Activated T-helper 1 cell treated with anti-CD3 and anti-CD28 coated beads, Interleukin-12 subunit alpha, Interleukin-12 subunit beta, Interleukin-2, Interleukin-4 antibody, amounts not matched to agents 30 ng/mL and 10 ng/mL and 1 ng/mL, durations not matched to agents 14 hours and 24 hours and 36 hours (primary cell): ENCODE results near the gene VEGFB. TPM values are rescaled to one million over a fixed set of nuclear protein-coding genes. Genes with fewer than 3 reads are reported as not detected.

Experiments
- DNase-seq: peaks from one replicate; pipeline ENCODE4 v3.0.0; 2021; ENCODE audit warnings: low spot score
- H3K27ac Mint-ChIP-seq: one replicate; pipeline ENCODE4 v1.8.0; 2021; ENCODE audit warnings: mild to moderate bottlenecking, mixed read lengths
- H3K27me3 Mint-ChIP-seq: one replicate; pipeline ENCODE4 v1.8.0; 2022; ENCODE audit warnings: mild to moderate bottlenecking, moderate library complexity, mixed read lengths; ENCODE audit not compliant: insufficient read depth
- H3K36me3 Mint-ChIP-seq: one replicate; pipeline ENCODE4 v1.8.0; 2021; ENCODE audit warnings: low read depth, mixed read lengths
- H3K4me1 Mint-ChIP-seq: one replicate; pipeline ENCODE4 v1.8.0; 2021; ENCODE audit warnings: low read depth, mixed read lengths
- H3K4me3 Mint-ChIP-seq: one replicate; pipeline ENCODE4 v1.8.0; 2021; ENCODE audit warnings: mild to moderate bottlenecking, moderate library complexity, mixed read lengths
- H3K9me3 Mint-ChIP-seq: one replicate; pipeline ENCODE4 v1.8.0; 2021; ENCODE audit warnings: mixed read lengths
- intact Hi-C: fragments of 100-400 bp; cut with micrococcal nuclease; formaldehyde crosslinking; loops from one replicate; pipeline ENCODE4 v1.15.1; 2024
- total RNA-seq: library from RNA; stranded (reverse); gene quantifications from 2 replicates; pipeline ENCODE4 v1.2.3, GENCODE V29; 2022

VEGFB gene
- total RNA-seq, 1 donor from 2014 or later = 60.2 TPM

GRCh38 chr11:64263947-64264317 lies 29.5 kb downstream of the VEGFB start:
- DNase-seq = no peak
- Mint-ChIP-seq H3K4me1 (peaks cover 25% of the 10 kb centered on the region), H3K27ac (no peak overlapping the region), H3K4me3 (no peak overlapping the region), H3K36me3 (peaks cover 21% of the 10 kb centered on the region), H3K9me3 (no peaks in the 10 kb centered on the region), H3K27me3 (no peaks in the 10 kb centered on the region)
- intact Hi-C loops = no loop called here

- Mint-ChIP-seq H3K9me3 (no peaks in the 10 kb centered on the region), H3K4me3 (no peak overlapping the region), H3K27ac (no peak overlapping the region), H3K36me3 (peaks cover 21% of the 10 kb centered on the region), H3K4me1 (peaks cover 25% of the 10 kb centered on the region), H3K27me3 (no peaks in the 10 kb centered on the region)
- DNase-seq = no peak
- intact Hi-C loops = no loop called here
Measured at GRCh38 chr11:64264371-64264852, 30.0 kb downstream of the VEGFB start.

- H3K4me1 Mint-ChIP-seq = peaks cover 21% of the 10 kb centered on the region
- H3K4me3 Mint-ChIP-seq = no peak overlapping the region
- no peak for DNase-seq
- intact Hi-C loops = no loop called here
- H3K27ac Mint-ChIP-seq = no peak overlapping the region
- no peaks in the 10 kb centered on the region for H3K27me3 Mint-ChIP-seq
- no peaks in the 10 kb centered on the region for H3K9me3 Mint-ChIP-seq
- peaks cover 11% of the 10 kb centered on the region for H3K36me3 Mint-ChIP-seq
Measured at GRCh38 chr11:64265176-64266160, 31.1 kb downstream of the VEGFB start.

- Mint-ChIP-seq H3K27me3 (no peaks in the 10 kb centered on the region), H3K4me1 (peaks cover 21% of the 10 kb centered on the region), H3K27ac (no peak overlapping the region), H3K36me3 (peaks cover 11% of the 10 kb centered on the region), H3K4me3 (no peak overlapping the region), H3K9me3 (no peaks in the 10 kb centered on the region)
- DNase-seq = no peak
- intact Hi-C loops = no loop called here
Measured at GRCh38 chr11:64266339-64266738, 32.0 kb downstream of the VEGFB start.

GRCh38 chr11:64267207-64267945 lies 33.0 kb downstream of the VEGFB start:
- no peaks in the 10 kb centered on the region for H3K27me3 Mint-ChIP-seq
- peaks cover 28% of the 10 kb centered on the region for H3K4me1 Mint-ChIP-seq
- peak overlapping the region; percentile 51 for H3K27ac Mint-ChIP-seq
- peaks cover 11% of the 10 kb centered on the region for H3K36me3 Mint-ChIP-seq
- H3K9me3 Mint-ChIP-seq = no peaks in the 10 kb centered on the region
- intact Hi-C loops = no loop called here
- peak overlapping the region; percentile 49 for H3K4me3 Mint-ChIP-seq
- no peak for DNase-seq

- no peaks in the 10 kb centered on the region for H3K27me3 Mint-ChIP-seq
- peak overlapping the region; percentile 89 for H3K4me3 Mint-ChIP-seq
- H3K4me1 Mint-ChIP-seq = peaks cover 31% of the 10 kb centered on the region
- no peak for DNase-seq
- intact Hi-C loops = no loop called here
- peak overlapping the region; percentile 97 for H3K27ac Mint-ChIP-seq
- peaks cover 11% of the 10 kb centered on the region for H3K36me3 Mint-ChIP-seq
- no peaks in the 10 kb centered on the region for H3K9me3 Mint-ChIP-seq
Measured at GRCh38 chr11:64268025-64268892, 33.9 kb downstream of the VEGFB start.

- peaks cover 11% of the 10 kb centered on the region for H3K36me3 Mint-ChIP-seq
- H3K9me3 Mint-ChIP-seq = no peaks in the 10 kb centered on the region
- peaks cover 31% of the 10 kb centered on the region for H3K4me1 Mint-ChIP-seq
- peak overlapping the region; percentile 89 for H3K4me3 Mint-ChIP-seq
- intact Hi-C loops = loop anchor here (1.0 kb wide), 4 partner anchors 18 to 82 kb away; partner anchors contain the start of genes FERMT3, PLCB3 and PPP1R14B
- DNase-seq = peak; percentile 55
- no peaks in the 10 kb centered on the region for H3K27me3 Mint-ChIP-seq
- H3K27ac Mint-ChIP-seq = peak overlapping the region; percentile 97
Measured at GRCh38 chr11:64268893-64269539, 34.6 kb downstream of the VEGFB start.

GRCh38 chr11:64269540-64270220 lies 35.3 kb downstream of the VEGFB start:
- Mint-ChIP-seq H3K9me3 (no peaks in the 10 kb centered on the region), H3K4me1 (peaks cover 31% of the 10 kb centered on the region), H3K27me3 (no peaks in the 10 kb centered on the region), H3K4me3 (peak overlapping the region; percentile 89), H3K27ac (peak overlapping the region; percentile 97), H3K36me3 (peaks cover 11% of the 10 kb centered on the region)
- intact Hi-C loops = loop anchor here (1.0 kb wide), 9 partner anchors 16 to 82 kb away; partner anchors contain the start of genes DNAJC4, ESRRA, FERMT3 and FKBP2
- DNase-seq = peak; percentile 98

- Mint-ChIP-seq H3K9me3 (no peaks in the 10 kb centered on the region), H3K36me3 (peaks cover 5% of the 10 kb centered on the region), H3K4me1 (peaks cover 13% of the 10 kb centered on the region), H3K4me3 (no peak overlapping the region), H3K27ac (no peak overlapping the region), H3K27me3 (no peaks in the 10 kb centered on the region)
- intact Hi-C loops = no loop called here
- DNase-seq = no peak
Measured at GRCh38 chr11:64275031-64275800, 40.8 kb downstream of the VEGFB start.

GRCh38 chr11:64275841-64276240 lies 41.5 kb downstream of the VEGFB start:
- H3K4me3 Mint-ChIP-seq = no peak overlapping the region
- DNase-seq = no peak
- intact Hi-C loops = no loop called here
- H3K27ac Mint-ChIP-seq = no peak overlapping the region
- no peaks in the 10 kb centered on the region for H3K9me3 Mint-ChIP-seq
- peaks cover 5% of the 10 kb centered on the region for H3K36me3 Mint-ChIP-seq
- H3K27me3 Mint-ChIP-seq = no peaks in the 10 kb centered on the region
- peaks cover 10% of the 10 kb centered on the region for H3K4me1 Mint-ChIP-seq
